ENCODE results near the gene DCHS2.
A peak's percentile ranks its signal among the peaks of the same experiment; 100 is the strongest.

The DCHS2 gene

GRCh38 chr4:154308207-154308606, 183.4 kb downstream of the DCHS2 start:
- TF ChIP-seq CTCF (IDR thresholded peaks at IDR 0.05; ENCODE audit: insufficient read depth, low read depth, low read length, missing control alignments), result no peak
- H3K4me3 ChIP-seq (ENCODE audit: low read depth, low read length), result no peak overlapping the region

GRCh38 chr4:154307451-154307850, 184.1 kb downstream of the DCHS2 start:
- DNase-seq (ENCODE audit: low read depth), result no peak
- no peak for TF ChIP-seq CTCF (IDR thresholded peaks at IDR 0.05; ENCODE audit: insufficient read depth, low read depth, low read length, missing control alignments)
- no peak overlapping the region for H3K4me3 ChIP-seq (ENCODE audit: low read depth, low read length)

More at GRCh38 chr4:154308207-154308606, 183.4 kb downstream of the DCHS2 start:
- DNase-seq (ENCODE audit: low read depth), result no peak

- no peak for TF ChIP-seq CTCF (IDR thresholded peaks at IDR 0.05; ENCODE audit: insufficient read depth, low read depth, low read length, missing control alignments)
- no peak for DNase-seq (ENCODE audit: low read depth)
- no peak overlapping the region for H3K4me3 ChIP-seq (ENCODE audit: low read depth, low read length)
Measured at GRCh38 chr4:154305616-154306015, 186.0 kb downstream of the DCHS2 start.

GRCh38 chr4:154304679-154305078, 186.9 kb downstream of the DCHS2 start:
- no peak overlapping the region for H3K4me3 ChIP-seq (ENCODE audit: low read depth, low read length)
- no peak for DNase-seq (ENCODE audit: low read depth)
- no peak for TF ChIP-seq CTCF (IDR thresholded peaks at IDR 0.05; ENCODE audit: insufficient read depth, low read depth, low read length, missing control alignments)

- DNase-seq (ENCODE audit: low read depth), result no peak
- TF ChIP-seq CTCF (IDR thresholded peaks at IDR 0.05; ENCODE audit: insufficient read depth, low read depth, low read length, missing control alignments), result no peak
- H3K4me3 ChIP-seq (ENCODE audit: low read depth, low read length), result no peak overlapping the region
Measured at GRCh38 chr4:154294652-154295350, 196.8 kb downstream of the DCHS2 start.

GRCh38 chr4:154293427-154293826, 198.2 kb downstream of the DCHS2 start:
- DNase-seq (ENCODE audit: low read depth), result no peak
- TF ChIP-seq CTCF (IDR thresholded peaks at IDR 0.05; ENCODE audit: insufficient read depth, low read depth, low read length, missing control alignments), result no peak
- H3K4me3 ChIP-seq (ENCODE audit: low read depth, low read length), result no peak overlapping the region

- peak; percentile 2 for DNase-seq (ENCODE audit: low read depth)
- H3K4me3 ChIP-seq (ENCODE audit: low read depth, low read length), result no peak overlapping the region
- TF ChIP-seq CTCF (IDR thresholded peaks at IDR 0.05; ENCODE audit: insufficient read depth, low read depth, low read length, missing control alignments), result no peak
Measured at GRCh38 chr4:154292589-154292988, 199.0 kb downstream of the DCHS2 start.
